ENCODE results near the gene SLC8A1.

SLC8A1 gene

DNA sequence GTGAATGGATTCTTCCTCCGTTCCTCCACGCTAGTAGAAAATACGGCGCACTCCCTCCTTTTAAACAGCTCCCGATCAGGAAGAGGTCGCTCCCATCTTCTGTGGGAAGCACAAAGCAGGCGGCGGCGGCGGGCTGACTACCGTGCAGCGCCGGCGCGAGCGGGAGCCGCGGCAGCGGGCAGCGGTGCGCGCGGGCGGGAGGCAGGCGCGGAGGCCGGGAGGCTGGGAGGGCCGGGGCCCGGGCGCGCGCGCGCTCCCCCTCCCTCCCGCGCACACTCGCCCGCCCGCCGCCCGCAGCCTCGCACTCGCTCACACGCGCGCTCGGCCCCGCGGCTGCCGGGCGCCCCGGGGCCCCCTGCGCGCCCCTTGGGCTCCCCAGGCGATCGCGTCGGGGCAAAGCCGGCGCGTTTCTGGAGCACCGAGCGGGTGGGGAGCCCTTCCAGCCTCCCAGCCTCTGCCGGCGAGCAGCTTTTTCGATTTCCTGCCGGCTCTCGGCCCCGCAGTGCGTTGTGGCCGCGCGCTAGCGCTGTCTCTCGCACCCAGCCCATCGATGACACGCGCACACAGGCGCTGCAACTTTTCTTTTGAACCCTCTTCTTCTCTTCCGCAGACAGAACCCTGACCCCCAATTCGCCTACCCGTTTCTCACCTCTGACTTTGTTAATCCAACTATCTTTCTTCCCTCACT lies at the start of gene SLC8A1:
Gene SLC8A1, minus strand, starts transcription at position 173 of the 688 bp plus-strand sequence.
- no peak for DNase-seq (ENCODE audit: low read depth)

DNA sequence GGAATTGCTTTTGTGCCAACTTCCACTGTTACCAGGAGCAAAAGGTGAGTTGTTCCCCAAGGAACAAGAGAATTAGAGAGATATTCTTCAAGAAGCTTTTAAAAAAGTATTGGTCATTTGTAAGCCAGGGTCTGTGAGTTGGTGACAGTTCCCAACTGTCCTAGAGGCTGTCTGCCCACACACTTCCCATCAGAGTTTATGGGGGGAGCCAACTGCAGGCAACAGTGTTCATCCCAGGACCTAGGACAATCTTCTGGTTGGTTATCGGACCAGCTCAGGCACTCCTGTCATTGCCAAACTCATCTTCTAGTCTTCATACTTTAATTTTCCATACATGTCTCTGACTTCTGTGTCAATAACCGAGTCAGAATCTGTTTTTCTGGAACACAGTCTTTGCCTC lies 47.5 kb upstream of the SLC8A1 start:
- no peak for DNase-seq (ENCODE audit: low read depth)

- no peak for DNase-seq (ENCODE audit: low read depth)
These were observed 45.5 kb upstream of the SLC8A1 start for GRCh38 chr2:40497251-40497859.

DNA sequence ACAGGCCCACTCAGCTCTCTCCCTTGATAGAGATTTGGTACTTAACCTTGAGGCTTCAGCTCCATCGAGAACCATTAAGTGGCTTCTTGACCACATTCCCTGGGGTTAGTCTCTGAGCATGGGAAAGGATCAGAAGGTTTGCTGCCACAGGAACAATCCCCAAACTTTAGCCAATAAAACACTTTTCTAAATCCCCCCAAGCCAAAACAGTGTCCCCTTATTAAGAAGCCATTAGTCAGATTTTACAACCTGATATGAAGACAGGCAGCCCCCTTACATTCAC lies 37.7 kb upstream of the SLC8A1 start:
- DNase-seq (ENCODE audit: low read depth): no peak

DNA sequence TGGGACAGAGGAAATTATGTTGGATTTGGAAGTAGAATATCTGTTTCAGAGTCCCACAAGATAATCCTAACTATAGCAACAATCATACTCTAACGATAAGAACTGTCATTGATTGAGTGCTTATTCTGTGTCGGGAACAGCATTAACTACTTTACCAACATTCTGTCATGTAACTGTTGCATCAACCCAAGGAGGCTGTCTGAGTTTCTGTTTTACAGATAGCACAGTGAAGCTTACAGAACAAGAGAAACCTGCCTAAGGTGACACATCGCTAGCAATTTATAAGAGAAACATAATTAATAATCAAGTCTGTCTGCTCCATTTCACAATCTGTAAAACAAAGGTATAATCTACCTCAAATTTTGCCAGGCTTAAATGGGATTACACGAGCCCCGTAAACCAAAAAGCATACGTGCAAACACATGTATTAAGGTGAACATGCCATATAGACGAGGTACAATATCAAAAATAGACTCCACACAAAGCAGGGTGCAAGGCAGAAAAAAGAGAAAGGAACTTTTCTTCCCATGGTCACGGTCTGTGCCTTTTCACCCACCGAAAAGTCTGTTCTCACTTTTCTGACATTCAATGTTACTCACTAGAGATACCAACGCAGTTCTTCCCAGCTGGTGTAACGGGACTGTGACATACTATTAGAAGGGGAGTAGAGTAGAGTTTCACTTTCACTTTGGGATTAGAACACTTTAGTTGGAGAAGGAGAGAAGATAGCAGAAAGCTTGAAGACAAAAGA lies 37.2 kb upstream of the SLC8A1 start:
- no peak for DNase-seq (ENCODE audit: low read depth)

DNA sequence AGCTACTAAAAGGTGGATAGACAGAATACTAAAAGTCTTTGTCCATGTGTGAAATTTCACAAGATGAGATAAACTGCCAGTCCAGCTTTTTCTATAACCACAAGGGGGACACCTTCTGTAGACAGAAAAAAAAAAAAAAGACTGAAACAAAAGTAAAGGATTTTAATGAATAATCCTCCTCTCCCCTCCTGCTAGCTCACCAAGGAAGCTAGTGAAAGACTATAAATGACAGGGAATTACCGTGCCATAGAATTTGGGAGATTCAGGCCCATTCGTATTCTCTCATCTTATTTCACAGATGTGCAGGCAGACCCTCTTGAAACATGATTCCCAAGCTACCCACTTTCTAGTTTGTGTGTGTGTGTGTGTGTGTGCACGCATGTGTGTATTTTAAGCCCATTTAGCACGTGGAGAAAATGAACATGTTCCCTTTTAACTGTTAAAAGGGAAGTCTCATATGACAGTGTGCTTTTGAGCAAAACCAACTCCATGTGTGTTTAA lies 36.3 kb upstream of the SLC8A1 start:
- DNase-seq (ENCODE audit: low read depth): no peak

- no peak for DNase-seq (ENCODE audit: low read depth)
These were observed 35.7 kb upstream of the SLC8A1 start for GRCh38 chr2:40487602-40488001.

GRCh38 chr2:40485854-40486253 lies 34.0 kb upstream of the SLC8A1 start:
- DNase-seq (ENCODE audit: low read depth): no peak

DNA sequence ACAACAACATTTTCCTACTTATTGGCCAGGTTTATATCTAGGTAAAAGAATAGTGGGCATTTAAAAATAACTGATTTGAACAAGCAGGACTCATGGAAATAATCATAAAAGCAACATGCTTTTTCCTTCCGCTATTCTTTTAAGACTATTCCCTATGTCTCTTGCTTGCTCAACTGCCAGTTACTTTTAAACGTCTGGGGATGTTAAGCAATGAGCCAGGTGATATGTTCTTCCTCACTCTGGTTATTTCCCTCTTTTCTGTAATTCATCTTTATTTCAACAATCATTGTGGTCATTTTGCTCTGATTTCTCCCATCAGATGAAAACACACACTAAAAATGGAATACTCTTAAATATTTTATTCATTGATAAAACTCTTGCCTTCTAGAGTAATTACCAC lies 33.4 kb upstream of the SLC8A1 start:
- no peak for DNase-seq (ENCODE audit: low read depth)

- no peak for DNase-seq (ENCODE audit: low read depth)
These were observed 31.8 kb upstream of the SLC8A1 start for GRCh38 chr2:40483549-40484243.

DNA sequence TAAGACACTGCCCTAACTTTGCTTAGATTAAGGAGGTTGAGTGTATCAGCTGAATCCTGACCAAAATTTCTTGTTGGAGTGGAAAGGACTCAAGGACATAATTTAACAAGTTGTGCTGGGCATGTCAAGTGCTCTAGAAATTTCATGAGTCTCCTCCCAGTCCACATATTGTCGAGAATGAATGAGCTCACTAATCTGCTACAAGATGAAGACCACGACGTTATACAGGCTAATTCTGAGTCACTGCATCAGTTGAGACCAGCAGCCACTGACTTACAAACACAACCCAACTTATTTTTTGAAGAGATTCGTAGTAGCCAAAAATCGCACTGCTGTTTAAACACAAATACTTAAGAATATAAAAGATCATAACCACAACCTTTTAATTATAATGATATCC lies 28.7 kb upstream of the SLC8A1 start:
- no peak for DNase-seq (ENCODE audit: low read depth)

DNA sequence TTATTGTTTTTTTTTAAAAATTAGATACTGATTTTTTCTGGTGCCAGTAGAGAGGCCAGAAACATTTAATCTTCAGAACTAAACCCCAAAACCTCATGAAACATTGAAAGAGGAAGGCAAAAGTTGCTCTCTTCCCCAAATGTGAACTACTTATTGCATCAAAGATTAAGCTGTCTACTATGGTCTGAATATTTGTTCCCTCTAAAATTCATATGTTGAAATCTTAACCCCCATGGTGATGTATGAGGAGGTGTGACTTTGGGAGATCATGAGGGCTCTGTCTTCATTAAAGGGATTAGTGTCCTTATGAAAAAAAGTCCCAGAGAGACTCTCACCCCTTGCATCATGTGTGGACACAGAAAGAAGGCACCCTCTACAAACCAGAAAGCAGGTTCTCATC lies 28.2 kb upstream of the SLC8A1 start:
- DNase-seq (ENCODE audit: low read depth): no peak

DNA sequence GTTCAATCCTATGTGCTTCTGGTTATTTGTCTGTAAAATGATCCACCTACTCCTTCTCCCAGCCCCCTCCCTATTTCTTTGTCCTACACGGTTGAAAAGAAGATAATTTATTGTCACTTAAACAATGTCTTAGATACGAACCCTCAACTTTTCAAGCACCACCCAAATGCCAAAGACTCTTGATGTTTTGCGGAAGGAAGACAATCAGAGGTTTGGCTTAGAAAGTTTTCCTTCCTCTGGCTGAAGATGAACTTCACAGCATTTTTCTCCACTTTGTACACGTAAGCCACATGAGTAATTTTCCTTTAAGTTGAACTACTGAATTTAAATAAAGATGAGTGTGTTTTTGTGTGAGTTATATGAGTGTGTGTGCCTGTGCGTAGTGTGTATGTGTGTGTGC lies 25.5 kb upstream of the SLC8A1 start:
- no peak for DNase-seq (ENCODE audit: low read depth)

GRCh38 chr2:40476436-40476835 lies 24.5 kb upstream of the SLC8A1 start:
- no peak for DNase-seq (ENCODE audit: low read depth)

DNA sequence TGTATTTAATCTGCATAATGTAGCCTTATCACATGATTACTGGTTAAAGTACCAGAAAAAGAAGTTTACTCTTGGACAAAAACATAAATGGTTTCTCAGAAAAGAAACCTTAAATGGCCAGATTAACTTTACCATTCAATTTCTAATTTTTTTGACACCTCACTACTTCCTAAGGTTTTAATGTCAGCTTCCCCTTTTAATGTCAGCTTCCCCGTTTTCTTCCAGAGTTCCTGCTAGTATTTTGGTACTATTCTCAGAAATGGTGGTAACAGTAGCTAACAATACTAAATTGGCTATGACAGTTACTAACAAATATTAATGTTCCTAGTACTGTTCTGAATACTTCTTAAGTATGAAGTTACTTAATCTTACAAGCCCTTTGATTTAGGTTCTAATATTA lies 22.4 kb upstream of the SLC8A1 start:
- no peak for DNase-seq (ENCODE audit: low read depth)

DNA sequence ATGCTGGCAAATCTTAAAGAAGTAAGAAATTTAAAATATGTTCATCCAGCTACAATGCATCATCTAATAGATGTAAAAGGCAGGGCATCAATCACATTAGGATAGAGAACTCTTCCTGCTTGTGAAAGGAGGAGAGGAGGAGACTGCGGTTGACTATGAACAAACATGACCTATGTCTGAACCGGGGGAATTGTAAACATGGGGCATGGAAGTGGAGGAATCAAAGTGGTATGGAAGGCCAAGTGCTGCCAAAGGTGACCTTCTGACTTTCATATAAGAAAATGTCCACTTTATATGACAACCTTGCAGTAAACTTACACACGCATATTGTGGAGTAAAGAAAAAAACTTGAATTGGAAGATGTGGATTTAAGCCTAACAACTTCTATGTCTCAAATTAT lies 20.0 kb upstream of the SLC8A1 start:
- DNase-seq (ENCODE audit: low read depth): no peak

GRCh38 chr2:40470822-40471813 lies 19.2 kb upstream of the SLC8A1 start:
- no peak for DNase-seq (ENCODE audit: low read depth)

GRCh38 chr2:40466935-40467572 lies 15.2 kb upstream of the SLC8A1 start:
- no peak for DNase-seq (ENCODE audit: low read depth)

DNA sequence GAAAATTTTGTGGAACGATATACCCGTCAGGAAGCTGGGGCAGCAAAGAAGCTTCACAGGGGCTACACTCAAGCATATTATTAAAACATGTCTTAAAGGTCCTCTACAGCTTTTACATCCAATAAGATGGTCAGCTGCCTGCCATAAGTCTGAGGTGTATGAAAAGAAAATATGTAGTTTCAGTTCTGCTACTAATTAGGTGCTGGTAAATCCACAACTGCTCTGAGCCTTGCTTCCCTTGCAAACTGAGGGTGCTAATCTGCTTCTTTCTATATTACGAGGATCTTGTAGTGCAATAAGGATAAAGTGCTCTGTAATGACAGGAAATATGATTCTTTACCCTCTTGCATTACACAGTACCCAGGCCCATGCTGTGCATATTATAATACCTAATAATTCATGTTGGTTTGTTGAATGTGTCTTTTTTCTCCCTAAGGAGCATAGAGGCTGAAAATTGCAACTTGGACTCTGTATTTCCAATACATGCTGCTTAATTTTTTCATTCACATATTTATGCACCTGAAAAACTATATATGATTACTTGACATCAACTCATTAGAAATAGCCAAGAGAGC lies 14.5 kb upstream of the SLC8A1 start:
- DNase-seq (ENCODE audit: low read depth): no peak

DNA sequence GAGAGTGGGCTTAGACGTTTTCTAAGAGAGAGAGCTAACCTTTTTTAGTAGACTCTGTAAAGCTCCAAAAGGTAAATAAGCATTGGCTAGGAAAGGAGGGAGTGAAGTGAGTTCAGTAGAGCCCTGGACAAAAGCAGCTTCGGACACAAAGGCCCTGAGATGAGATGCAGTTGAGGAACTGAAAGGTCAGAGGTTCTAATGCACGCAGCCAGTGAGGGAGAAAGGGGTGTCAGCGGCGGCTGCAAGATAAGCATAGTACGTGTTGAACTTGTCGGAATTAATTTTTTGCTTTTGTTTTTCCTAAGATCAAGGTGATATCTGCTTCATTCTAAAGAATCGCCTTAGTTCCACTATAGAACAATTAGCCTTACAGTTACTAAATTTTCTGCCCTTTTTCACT lies 11.2 kb upstream of the SLC8A1 start:
- no peak for DNase-seq (ENCODE audit: low read depth)
